ENCODE measurements around the gene NELFA.
"Not testable (repeated sequence)": the region's sequence is repeated elsewhere in the genome, so short reads cannot be mapped to it uniquely, and the experiment has no call there.

The NELFA gene

DNA sequence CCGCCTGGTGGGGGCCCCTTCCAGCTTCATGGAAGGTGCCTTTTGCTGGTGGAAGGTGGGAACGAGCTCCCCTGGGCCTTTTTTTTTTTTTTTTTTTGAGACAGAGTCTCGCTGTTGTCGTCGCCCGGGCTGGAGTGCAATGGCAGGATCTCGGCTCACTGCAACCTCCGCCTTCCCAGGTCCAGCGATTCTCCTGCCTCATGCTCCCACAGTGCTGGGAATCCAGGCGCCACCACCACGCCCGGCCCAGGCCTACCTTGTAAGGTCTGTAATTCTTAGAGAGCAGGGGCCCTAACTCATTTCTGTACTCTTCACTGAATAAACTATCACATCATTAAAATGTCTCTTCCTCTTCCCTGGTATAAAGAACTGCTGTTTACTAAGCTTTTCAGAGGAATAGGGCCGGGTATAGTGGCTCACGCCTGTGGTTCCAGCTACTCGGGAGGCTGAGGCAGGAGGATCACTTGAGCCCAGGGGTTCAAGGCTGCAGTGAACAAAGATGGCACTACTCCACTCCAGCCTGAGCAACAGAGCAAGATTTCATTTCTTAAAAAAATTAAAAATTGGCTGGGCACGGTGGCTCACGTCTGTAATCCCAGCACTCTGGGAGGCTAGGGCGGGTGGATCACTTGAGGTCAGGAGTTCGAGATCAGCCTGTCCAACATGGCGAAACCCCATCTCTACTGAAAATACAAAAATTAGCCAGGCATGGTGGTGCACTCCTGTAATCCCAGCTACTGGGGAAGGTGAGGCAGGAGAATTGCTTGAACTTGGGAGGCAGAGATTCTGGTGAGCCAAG, 14.9 kb downstream of the NELFA start:
- DNase-seq, result not testable (repeated sequence)

DNA sequence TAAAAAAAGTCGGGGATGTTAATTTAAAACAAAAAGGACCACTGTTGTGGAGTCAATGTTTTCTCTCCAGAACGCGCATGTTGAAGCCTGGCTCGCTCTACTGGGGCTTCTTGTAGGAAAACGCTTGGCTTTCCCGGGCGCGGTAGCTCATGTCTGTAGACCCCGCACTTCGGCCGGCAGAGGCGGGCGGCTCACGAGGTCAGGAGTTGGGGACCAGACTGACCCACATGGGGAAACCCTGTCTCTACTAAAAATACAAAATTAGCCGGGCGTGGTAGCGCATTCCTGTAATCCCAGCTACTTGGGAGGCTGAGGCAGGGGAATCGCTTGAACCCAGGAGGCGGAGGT, 15.6 kb downstream of the NELFA start:
- no peak for DNase-seq

DNA sequence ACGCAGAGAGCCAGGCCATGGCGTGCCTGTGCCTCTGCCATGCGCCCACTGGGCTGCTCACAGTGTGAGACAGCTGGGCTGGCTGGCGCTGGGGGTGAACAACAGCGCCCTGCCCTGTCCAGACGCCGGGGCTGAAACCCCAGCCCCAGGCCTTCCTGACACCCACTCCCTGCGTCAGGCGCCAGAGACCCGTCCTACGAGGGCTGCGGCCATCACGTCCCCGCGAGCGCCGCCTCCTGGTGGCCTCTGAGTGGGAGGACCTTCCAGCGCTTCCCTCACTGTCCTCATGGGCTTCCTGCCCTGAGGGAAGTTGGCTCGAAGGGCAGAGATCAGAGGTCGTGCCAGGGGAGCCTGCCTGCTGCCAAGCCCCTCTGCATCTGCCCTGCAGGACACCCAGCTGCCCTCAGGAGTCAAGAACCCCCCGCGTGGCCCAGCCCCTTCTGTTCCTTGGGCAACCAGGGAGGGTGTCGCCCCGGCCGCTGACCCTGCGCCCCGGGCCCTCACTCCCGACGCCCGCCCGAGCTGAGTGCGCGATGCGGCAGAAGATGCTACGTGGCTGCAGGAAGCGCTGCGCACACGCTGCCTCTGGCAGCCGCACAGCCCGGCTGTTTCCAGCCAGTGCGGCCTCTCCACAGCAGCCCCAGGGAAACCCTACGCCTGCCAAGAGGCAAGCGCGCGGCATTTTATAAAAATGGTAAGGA, 16.2 kb downstream of the NELFA start:
- DNase-seq, result no peak

DNA sequence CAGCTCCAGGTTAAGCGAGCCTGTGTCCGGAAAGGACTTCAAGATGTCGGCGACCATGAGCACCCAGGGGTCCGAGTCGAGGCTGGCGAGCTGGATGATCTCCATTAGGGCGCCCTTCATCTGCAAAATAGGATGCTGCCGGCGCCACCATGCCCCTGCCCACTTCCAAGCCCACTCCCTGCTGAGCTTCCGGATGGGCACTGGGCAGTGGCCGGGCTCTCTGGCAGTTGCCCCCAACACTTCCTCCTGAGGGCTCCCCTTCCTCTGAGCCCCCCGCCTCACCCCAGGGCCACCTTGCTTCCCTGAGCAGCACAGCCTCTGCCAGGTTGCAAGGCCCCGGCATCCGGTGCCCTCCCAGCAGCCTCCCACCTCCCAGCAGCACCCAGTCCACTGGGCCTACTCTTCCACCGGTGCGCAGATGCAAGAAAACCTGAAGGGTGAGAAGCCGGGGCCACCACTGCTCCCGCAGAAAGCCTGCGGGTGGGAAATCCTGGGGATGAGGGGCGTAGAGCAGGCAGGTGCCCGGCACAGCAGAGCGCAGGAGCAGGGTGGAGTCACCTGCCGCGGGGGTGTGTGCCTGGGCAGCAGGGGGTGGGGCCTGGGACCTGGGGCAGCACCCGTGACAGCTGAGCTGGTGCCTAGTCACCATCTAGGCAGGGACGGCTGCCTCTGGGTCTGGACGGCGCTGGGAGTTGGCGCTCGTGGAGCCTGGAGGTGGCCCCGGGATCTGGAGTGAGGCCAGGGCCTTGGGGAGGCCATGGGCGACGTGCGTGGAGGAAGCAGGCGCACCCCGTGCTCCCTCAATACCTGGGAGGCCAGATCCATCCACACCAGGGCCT, 17.0 kb downstream of the NELFA start:
- no peak for DNase-seq

DNA sequence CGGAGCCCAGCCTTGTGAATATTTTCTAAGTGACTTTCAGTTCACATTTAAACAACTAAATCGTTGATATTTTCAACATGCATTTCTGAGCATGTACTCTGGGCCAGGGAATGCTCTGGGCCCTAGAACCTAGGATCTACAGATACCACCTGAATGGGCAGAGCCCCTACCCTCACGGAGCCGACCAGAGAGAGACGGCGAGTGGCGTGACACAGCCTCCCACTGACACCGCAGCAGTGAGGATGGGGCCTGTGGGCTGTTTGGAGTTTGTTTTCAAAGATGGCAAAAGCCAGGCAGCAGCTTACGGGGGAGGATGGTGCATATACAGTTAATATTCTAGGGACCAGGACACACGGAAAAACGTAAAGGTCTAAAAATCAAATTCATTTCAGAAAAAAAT, 17.7 kb downstream of the NELFA start:
- no peak for DNase-seq

DNA sequence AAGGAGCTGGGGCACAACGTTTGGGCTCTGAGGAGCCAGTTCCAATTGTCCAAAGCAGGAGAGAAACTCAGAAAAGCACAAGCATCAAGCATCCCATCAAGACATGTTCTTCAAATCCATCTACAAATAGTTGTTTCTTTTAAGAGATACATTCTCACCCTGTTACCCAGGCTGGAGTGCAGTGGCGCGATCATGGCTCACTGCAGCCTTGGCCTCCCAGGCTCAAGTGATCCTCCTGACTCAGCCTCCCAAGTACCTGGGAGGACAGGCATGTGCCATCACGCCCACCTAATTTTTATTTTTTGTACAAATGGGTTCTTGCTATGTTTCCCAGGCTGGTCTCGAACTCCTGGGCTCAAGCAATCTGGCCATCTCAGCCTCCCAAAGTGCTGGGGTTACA, 18.1 kb downstream of the NELFA start:
- no peak for DNase-seq

DNA sequence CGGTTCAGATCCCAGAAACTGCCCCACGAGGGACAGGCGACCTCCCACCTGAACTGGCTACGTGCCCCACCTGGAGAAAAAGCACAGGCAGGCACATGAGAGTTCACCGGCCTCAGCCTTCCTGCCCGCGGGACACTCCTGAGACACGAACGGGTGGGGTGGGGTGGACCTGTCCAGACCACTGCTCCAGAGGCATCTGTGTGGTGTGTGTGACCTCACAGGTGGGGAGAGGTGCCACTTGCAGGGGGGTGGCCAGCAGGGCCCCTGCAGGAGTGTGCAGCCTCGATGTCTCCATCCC, 18.5 kb downstream of the NELFA start:
- no peak for DNase-seq

DNA sequence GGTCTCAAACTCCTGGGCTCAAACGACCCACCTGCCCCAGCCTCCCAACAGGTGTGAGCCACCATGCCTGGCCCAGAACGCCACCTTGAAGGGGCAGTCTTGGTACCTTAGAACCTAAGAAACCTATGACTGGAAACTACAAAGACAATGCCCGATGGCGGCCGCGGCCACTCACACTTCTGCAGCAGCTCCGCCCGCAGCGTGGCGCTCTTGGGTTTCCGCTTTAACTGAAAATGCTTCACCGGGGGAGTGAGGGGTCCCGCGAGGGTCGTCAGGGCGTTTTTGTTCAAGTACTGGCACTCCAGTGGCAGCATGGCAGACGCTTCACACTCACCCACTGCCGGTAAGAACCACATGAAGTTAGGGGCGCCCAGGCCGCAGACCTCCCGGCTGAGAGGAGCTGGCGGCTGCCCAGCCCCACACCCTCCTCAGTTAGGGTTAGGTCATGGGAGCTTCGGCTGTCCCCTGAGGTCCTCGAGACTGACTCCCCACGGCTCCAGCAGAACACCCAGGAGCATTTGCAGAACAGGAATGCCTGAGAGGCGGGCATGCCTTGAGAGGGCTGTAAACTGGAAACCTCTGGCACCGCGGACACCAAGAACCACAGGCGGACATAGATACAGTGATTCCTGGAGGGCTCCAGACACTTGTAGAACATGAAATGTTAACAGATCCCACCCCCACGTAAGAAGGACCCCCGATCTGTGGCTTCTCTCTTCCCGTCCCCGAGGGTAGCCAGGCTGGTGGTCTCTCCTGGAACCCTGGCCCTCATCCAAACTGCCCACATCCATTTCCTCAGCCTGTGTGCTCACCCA, 19.0 kb downstream of the NELFA start:
- DNase-seq, result no peak

DNA sequence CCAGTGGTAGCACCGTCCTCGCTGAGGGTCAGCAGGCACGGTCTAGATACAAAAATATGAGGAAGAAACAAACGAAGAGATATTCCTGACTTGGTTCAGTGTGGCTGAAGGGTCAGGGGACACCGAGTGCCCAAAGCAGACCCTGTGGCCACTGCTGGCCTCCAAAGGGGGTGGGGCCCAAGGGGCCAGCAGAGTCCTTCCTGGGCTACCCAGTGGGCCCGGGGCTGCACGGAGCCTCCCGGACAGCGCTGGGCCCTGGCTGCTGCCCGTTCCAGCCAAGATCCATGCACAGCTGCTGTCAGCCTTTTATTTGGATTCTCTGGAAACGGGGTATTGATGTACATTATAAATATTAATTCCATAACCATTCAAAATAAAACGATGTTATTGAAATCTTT, 20.4 kb downstream of the NELFA start:
- DNase-seq, result no peak

DNA sequence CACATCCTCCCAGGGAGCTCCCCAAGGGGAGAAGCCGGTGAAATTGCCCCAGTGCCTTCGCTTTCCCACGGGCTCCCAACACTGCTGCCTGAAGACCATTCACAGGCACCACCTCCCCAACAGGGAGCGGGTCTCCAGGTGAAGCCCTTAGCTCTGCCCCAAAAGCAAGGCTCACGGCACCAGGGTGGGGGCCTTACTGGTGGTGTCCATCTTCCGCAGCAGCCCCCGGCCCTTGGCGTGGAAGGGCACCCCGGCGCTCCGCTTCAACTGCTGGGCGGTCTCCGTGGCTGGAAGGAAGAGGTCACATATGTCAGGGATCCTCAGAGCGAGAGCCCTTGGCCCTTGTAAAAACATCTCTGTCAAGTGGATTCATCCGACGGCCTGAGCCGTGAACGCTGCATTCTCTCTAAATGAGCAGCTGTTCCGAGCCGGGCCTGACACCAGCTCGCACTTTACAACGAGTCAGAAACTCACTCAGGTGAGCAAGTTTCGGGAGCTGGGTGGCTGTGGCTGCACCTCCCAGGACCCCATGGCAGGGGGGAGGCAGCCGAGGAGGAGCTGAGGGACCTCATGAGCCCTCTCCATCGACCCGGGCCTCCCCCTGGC, 20.9 kb downstream of the NELFA start:
- no peak for DNase-seq

DNA sequence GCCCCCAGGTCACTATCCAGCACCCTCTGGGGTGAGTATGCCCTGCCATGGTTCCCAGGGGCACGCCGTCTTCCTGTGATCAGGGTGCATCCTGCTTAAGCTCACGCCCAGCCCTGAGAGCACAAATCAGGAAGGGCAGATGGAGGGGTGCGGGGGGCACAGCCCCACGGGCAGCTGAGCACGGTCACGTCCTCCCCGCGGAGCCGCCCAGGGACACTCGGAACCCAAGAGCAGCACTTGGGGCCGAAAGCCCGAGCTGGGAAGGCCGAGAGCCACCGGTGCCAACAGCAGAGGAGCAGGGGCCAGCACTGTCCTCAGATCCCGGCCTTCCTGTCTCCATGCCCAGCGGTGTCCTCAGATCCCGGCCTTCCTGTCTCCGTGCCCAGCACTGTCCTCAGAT, 21.5 kb downstream of the NELFA start:
- no peak for DNase-seq

DNA sequence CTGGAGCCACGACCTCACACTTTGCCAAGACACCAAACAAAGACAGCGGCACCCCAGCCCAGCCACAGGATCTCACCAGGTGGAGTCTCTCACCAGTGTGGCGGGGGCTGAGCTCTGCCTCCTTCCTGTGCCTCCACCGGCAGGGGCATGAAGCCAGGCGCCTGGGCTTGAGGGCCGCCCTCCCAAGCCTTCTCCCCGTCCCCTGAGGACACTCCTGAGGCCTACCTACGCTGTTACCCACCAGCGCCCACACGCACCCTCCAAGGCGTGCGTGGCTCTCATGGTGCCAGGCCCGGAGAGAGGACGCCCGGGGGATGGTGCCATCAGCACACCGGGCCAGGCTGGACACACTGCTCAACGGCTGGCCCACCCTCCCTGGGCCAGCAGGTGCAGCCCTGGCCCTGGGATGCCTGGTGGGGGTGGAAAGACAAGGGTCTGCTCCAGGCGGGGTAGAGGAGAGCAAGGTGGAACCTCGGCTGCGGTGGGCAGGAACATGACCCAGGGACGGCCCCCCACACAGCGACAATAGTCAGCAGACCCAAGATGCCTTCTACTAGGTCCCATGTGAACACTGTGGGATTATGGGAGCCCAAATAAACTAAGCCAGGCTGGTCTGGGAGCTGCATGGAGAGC, 22.1 kb downstream of the NELFA start:
- no peak for DNase-seq

DNA sequence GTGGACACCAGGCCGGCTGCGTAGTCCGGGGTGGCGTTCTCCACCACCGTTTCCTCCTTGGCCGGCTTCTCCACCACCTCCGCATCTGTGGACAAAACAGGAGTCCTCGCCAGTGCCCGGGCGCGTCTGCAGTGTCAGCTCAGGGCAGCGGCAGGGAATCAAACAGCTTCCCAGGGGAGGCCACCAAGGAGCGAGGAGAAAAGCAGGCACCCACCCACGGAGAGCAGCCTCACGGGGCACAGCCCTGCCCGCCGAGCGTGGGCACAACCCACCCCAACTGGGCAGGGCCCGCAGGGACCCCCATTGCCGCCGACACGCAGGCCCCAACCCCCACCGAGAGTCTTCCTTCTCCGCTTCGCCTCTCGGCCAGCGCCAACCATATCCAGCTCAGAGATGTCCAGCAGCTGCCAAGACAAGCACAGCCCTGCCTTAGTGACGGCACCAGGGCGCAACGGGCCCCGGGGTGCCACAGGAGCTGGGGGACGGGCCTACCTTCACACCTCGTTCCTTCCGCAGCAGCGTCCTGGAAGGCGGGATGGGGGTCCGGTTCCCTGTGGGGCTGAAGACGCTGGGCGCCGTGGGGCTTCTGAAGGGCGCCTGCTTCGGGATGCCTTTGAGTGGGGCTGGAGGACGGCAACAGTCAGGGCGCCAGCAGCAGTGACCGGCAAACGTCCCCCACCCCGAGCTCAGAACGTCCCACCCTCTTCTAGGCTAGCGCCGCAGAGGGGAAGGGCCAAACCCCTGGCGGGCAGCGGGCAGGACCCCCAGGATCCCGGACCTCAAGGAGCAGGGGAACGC, 22.8 kb downstream of the NELFA start:
- DNase-seq, result no peak

DNA sequence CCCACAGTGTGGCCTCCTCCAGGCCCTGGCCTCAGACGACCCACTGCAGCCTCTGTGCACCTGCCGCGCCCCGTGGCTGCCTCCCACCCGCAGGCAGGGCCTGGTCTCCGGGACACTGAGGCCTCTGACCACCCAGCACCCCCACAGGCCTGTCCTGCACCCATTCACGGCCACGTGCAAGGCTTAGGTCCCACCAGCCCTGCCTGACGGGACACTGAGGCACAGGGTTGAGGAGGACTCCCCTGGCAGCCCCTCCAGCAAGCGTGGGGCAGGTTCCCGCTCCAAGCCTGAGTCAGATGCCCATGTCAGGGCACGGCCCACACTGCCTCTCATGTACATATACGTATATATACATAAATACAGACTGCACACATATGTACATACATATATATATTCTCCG, 23.5 kb downstream of the NELFA start:
- no peak for DNase-seq

DNA sequence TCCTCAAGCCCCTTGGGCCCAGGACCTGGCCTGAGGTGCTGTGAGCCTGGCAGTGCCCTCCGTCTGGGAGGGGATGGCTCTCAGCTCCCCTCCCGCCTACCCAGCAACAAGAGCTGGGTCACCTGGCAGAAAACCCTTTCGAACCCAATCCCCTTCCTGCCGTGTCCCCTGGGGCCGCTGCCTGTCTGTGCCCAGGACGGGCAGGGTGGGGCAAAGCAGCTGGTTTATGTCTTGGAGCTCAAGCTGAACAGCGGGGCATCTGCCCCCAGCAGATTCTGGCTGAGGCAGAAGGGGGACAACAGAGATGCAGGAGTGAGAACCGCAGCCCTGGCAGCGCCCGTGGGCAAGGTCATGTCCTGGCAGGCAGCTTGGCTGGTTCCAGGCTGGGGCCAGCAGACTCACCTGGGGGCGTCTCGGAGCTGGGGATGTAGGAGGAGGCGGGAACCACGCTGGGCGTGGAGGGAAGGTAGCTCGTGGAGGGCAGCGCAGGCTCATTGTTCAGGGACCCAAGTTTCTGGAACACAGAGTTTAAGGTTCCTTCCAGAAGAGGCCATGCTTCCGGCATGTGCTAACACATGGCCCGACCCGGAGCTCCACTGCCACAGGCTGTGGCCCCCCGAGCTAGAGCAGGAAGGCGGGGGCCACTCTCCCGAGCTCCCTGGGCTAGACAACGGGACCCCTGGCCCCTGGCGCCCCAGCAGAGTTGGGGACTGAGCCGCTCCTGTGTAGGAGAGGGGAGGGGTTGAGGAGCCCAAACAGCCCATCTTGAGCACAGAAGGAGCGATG, 24.2 kb downstream of the NELFA start:
- DNase-seq, result no peak

DNA sequence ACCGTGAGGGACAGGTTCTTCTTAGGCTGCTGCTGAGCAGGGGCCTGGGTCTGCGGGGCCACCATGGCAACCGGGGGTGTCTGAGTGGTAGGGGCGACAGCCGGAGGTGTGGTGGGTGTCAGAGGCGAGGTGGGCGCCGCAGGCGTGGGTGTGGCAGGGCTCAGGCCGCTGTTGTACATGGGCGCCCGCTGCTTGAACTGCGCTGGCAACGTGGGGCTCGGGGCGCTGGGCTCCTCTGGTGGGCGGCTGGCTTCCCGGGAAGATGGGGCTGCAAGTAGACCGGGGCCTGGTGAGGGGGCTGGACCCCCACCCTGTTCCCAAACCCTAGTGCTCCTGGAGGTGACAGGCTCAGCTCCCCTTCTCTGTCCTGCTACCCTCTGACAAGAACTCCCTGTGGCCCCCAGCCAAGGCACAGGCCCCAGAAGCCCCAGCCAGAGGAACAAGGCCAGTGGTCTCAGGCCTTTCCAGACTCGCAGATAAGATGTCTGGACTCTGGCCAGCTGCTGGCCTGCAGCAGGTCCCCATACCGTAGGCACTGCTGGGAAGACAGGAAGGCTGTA, 24.8 kb downstream of the NELFA start:
- DNase-seq, result no peak

DNA sequence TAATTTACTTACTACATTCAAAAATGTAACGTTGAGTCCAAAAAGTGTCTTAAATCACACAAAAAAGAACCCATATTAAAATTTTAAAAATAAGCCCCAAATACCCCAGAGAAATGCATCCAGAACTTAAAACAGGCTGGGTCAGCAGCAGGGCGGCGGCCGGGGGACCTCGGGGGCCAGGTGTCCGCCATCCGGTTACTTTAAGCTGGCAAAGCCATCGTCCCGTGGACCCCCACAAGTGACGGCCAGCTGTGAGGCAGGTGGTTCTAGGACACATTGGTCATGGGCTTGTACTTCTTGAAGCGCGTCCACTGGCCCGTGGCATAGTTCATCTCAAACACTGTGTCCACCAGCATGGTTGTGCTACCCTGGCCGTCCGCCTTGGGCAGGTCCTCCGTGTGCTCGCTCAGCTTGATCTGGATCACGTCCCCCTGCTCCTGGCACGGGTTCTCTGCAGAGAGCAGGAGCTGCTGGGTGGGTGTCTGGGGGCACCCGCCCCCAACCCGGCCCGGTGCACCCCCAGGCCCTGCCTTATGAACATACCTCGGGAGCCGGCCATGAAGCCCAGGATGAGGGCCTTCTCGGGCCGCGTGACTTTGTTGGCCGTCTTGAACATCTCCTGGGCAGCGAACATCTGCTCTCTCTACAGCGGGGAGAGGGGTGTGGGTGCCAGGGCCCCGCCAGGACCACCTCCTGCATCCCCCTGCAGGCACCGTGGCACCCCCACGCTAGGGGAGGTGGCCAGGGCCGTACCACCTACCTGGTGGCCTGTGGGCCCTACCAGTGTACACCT, 25.5 kb downstream of the NELFA start:
- DNase-seq, result no peak

DNA sequence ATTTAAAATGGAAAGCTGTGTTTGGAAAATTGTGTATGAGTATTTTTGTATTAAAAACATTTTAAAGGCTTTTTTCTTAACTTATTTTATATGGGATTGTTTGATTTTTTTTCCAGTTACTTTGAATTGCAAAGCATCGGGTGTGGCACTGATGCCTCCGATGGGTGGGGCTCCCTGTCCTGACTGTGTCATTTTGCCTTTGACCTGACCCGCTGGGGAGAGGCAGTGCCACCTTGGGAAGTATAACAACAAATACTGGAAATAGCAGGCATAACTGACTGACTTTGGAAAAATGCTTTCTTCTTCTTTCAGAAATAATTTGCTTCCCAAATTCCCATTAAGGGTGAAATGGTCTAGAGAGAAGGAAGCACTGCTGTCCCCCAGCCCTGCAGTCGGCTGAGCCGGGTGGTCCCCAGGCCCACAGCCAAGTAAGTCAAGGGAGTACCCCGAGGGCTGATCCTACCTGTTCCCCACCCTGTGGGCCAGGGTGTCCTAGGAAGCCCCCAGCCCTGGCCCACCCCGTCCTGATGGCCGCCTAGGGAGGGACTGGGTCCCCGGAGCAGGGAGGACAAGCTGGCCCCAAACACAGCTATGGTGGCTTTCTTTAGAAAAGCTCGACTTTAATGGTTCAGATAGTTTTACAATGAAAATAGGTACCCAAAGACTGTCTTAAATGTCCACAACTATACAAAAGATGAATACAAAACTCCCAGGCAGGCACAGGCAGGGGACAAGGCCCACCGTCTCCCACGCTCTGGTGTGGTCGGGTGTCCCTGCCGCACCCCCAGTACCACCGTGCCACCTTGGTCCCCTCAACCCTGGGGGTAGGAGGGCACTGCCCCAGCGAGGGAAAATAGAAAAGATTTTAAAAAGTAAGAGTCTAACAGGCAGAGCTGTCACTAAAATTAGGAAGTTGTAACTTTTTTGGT, 26.4 kb downstream of the NELFA start:
- no peak for DNase-seq
